Measurements from ENCODE around the gene NHLH2.

Gene NHLH2

DNA sequence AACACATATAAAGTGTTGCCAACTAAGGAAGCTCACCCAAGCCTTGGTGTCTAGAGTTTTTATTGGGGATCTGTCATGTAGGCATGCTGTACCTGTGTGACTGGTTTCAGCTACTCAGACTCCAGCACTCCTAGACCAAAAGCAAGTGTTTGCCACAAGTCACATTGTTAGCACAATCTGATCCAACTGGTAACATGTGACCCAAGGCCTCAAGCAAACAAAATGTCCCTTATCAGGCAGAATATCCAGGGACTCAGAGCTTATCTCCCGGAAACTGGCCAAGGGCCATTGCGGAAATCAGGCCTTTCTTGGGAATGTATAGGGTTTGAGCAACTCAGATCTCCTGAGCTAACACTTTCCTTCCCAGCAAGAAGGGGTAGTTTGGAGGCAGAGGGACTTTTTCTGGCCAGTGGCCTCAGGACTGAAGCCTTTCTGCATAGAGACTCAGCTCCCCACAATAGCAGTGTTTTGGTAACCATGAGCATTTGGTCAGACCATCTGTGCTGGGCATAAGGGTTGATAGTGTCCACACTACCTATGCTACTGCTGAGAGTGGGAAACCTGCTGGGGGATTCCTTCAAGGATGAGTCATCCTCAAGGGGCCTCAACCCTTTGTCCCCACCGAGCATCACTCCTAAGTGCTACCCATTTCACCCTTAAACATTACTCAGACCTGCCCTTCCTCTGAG lies 29.6 kb downstream of the NHLH2 start:
- no peak for DNase-seq
- in situ Hi-C loops (cut with MboI; ENCODE audit: low pct_unique_long_range_greater_than_20kb, low sequenced_read_pairs) = loop anchor here (25.0 kb wide), 1 partner anchor 176 kb away; the partner anchor contains the start of gene SLC22A15

DNA sequence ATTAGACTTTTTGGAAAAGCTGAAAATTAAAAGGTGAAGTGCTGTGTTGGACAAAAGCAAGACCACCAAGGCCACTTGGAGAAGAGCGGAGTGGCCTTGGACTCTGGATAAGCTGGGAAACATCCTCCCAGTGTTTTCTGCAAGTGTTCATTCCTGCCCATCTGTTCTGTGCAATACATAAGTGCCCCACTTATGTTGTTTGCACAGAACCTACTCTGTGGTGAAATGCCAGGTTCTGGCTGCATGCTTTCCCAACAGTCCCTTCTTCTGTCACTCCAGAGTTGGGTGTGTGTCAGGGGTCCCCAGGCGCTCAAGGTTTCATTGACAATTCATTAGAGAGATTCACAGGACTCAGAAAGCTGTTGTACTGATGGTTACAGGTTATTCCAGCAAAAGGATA lies 30.3 kb downstream of the NHLH2 start:
- DNase-seq = no peak
- in situ Hi-C loops (cut with MboI; ENCODE audit: low pct_unique_long_range_greater_than_20kb, low sequenced_read_pairs) = loop anchor here (25.0 kb wide), 1 partner anchor 177 kb away; the partner anchor contains the start of gene SLC22A15

DNA sequence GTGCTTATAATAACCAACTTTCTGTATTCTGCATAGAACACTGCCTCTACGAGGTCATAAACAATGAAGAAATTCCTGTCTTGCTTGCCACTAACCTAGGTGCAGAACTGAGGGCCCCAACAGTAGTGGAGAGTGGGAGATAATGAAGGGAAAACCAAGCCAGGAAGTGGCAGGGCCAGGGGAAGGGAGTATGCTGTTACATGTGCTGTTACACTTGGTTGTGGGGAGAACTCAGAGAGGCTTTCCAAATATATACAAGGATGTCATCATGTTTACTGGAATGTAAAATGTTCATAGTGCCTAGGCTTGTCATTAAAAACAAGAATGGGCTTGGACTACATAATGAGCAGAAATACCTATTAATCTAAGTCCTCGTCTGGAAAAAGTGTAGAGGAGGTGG lies 31.1 kb downstream of the NHLH2 start:
- no peak for DNase-seq
- in situ Hi-C loops (cut with MboI; ENCODE audit: low pct_unique_long_range_greater_than_20kb, low sequenced_read_pairs) = loop anchor here (25.0 kb wide), 1 partner anchor 177 kb away; the partner anchor contains the start of gene SLC22A15

DNA sequence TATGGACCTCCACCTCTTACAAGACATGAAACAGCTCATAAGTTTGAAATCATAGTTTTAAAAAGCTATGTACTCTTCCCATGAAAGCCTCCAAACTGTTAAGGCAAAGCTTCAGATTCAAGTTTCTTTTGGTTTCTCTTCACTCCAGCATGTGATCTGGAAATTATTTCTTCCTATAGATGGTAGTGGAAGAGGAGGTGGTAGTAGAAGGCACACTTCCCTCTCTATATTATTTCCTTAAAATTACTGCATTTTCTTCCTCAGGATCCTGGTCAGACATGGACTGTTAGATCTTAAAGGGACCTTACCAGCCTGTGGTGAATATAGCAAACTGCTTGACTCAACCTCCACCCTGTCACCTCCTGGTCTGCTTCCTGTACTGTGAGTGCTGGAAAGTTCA lies 31.9 kb downstream of the NHLH2 start:
- in situ Hi-C loops (cut with MboI; ENCODE audit: low pct_unique_long_range_greater_than_20kb, low sequenced_read_pairs) = loop anchor here (25.0 kb wide), 1 partner anchor 178 kb away; the partner anchor contains the start of gene SLC22A15
- DNase-seq = no peak

DNA sequence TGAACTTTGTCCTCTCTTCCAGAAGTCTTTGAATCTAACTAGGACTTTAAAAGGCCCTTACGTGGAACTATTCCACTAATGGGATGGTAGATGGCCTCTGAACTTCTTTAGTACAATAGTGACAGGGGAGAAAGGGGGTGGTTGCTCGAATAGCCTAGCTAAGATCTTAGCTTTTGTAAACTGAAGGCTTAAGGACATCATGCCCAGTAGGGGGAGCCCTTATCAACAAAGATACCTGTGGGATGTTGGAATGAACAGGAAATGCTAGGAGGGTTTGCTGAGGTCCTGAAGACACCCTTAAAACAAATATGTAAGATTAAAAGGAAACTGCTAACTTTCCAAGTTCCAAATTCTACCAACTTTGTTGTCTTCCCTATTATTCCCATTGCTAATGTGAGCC lies 33.2 kb downstream of the NHLH2 start:
- in situ Hi-C loops (cut with MboI; ENCODE audit: low pct_unique_long_range_greater_than_20kb, low sequenced_read_pairs) = loop anchor here (25.0 kb wide), 1 partner anchor 180 kb away; the partner anchor contains the start of gene SLC22A15
- DNase-seq = peak; percentile 73

DNA sequence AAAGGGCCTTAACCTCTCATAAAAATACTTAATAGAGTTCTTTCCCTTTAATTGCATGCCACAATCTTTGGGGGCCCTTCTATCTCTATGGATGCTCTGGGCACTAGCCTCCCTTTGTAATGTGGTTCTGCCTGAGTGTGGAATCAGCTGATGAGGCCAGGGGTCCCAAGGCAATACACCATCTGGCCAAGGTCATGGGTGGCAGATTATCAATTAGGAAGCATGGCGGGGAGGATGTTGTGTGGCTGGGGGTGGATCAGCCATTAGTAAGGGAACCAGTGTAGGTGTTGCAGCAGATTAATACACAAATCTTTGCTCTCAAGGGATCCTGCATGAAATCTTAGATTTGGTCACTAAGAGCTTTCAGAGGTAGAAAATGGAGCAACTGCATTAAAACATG lies 35.3 kb downstream of the NHLH2 start:
- in situ Hi-C loops (cut with MboI; ENCODE audit: low pct_unique_long_range_greater_than_20kb, low sequenced_read_pairs) = loop anchor here (25.0 kb wide), 1 partner anchor 182 kb away; the partner anchor contains the start of gene SLC22A15
- no peak for DNase-seq

DNA sequence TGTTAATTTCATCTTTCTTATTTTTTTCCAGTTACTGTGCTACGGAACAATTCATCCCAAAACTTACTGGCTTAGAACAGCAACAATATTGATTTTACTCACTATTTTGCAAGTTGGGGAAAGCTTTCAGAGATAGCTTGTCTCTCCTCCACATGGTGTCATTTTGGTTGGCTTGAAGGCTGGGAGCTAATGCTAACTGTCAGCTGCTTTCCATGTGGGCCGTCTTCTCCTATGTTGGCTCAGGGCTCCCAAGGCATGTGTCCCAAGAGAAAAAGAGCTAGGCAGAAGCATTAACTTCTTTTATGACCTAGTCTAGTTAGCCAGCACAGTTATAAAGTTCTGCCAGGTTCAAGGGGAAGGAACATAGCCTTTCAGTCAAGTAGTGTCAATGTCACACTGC lies 38.5 kb downstream of the NHLH2 start:
- no peak for DNase-seq
- in situ Hi-C loops (cut with MboI; ENCODE audit: low pct_unique_long_range_greater_than_20kb, low sequenced_read_pairs) = loop anchor here (25.0 kb wide), 1 partner anchor 185 kb away; the partner anchor contains the start of gene SLC22A15

DNA sequence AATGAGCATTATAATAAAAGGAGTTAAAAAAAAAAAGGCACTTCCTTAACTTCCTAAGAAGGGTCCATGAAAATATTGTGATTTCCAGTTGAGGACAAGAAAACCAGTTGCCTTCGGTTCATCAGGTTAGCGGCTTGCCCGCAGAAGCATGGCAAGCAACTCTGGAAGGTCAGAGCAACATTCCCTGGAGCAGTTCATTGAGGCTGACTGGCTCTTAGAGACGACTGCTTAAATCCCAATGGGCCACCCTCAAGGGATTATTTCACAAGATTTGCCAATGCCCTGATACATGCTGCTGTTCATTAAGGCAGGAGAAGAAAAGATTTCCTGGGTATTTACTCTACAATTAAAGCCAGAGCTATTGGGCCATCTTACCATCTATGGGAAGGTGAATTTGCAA lies 43.4 kb downstream of the NHLH2 start:
- in situ Hi-C loops (cut with MboI; ENCODE audit: low pct_unique_long_range_greater_than_20kb, low sequenced_read_pairs) = no loop called here
- DNase-seq = no peak

DNA sequence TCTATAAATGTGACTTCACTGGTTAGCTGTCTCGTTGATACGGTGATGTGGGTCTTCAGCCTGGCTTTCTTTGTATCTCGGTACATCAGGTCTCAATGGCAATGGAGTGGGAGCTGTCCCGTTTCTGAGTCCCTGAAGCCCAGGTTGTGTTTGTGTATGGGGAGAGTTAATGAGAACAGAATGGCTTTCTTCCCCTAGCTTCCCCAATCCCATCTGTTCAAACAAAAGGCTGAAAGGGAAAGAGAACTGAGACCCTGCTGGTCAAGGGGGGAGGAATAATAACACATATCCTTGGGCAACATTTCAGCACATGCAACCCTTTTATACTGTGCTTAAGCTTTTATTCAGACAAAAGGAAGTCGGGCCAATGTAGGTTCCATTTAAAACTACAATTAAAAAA lies 44.0 kb downstream of the NHLH2 start:
- in situ Hi-C loops (cut with MboI; ENCODE audit: low pct_unique_long_range_greater_than_20kb, low sequenced_read_pairs) = no loop called here
- DNase-seq = no peak

DNA sequence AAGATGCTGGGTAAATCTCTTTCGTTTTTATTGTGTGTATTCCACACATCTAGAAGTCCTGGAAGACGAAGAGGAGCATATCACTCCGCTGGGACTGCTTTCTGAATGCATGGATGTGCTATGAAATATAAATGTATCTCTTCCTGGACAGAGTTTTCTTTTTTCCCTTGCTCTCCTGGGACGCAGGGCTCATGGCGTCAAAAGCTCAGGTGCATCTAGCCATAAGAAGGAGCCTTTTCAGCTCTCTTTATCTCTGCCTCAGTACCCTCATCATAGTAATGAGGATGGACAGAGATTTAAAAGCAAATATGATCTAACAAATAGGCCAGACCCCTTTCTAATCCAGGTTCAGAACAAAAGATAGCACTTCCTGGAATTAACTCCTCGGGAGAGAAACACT lies 44.9 kb downstream of the NHLH2 start:
- in situ Hi-C loops (cut with MboI; ENCODE audit: low pct_unique_long_range_greater_than_20kb, low sequenced_read_pairs) = no loop called here
- DNase-seq = no peak

DNA sequence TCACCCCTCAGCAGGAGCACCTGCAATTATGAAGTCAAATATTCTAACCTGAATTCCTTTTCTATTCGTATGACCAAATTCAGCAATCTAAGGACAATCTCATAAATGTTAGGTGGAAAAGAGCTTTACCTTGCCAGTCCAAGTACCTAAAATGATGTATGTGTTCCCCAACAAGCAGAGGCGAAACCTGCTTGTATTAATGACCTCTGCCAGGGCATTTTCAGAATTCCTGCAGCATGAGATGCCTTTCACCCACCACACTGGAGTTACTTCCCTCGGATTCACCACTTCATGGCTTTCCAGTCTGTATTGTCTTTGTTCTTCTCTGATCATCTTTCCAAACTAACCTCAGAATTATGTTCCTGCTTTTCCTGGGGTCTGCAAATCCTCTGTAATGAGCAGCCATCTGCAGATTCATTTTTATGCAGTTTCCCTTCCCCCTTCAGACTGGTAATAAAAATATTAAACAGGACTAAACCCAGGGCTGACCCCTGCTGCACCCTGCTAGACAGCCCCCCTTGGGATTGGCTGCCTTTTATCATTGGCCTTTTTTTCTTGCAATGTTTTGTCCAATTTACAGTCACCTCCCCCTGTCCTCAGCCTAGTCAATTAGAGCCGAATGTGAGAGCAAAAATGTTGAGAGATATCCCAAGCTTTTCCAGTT lies 45.8 kb downstream of the NHLH2 start:
- in situ Hi-C loops (cut with MboI; ENCODE audit: low pct_unique_long_range_greater_than_20kb, low sequenced_read_pairs) = no loop called here
- no peak for DNase-seq

DNA sequence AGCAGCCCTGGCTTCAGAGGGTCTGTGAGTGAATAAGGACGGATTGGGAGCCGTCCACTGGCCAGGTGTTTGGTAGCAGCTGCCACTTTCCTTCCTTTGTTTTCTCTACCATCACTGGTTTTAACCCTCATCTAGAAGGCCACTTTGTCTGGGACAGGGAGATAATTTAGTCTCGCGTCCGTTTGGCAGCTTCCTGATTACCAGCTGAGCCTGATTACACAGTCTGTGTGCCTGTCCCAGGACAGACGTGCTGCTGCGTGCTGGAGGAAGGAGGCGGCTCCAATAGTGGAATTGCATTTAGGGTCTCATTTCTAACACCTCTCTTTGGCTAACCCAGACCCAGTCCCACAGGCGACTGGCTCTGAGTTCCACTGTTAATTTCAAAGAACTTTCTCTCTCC lies 47.8 kb downstream of the NHLH2 start:
- in situ Hi-C loops (cut with MboI; ENCODE audit: low pct_unique_long_range_greater_than_20kb, low sequenced_read_pairs) = no loop called here

DNA sequence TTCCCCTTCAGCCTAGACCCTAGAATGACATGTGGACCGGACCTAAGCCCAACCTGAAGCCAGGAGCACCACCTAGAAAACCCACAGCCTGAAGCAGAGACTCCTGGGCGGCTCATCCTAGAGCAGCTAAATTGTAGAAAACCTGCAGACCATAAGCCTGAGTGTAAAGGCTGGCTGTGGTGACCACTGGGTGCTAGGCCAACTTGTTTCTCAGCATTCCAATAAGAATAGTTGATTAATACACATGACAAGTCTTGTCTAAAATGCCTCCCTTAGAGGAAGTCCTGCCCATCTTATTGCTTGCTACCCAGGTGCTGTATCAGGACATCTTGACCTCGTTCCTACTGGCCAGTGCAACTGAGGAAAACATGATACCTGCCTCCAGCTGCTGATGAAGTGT lies 49.1 kb downstream of the NHLH2 start:
- in situ Hi-C loops (cut with MboI; ENCODE audit: low pct_unique_long_range_greater_than_20kb, low sequenced_read_pairs) = no loop called here
- no peak for DNase-seq

More for the DNA sequence above, 47.8 kb downstream of the NHLH2 start:
- DNase-seq = no peak

DNA sequence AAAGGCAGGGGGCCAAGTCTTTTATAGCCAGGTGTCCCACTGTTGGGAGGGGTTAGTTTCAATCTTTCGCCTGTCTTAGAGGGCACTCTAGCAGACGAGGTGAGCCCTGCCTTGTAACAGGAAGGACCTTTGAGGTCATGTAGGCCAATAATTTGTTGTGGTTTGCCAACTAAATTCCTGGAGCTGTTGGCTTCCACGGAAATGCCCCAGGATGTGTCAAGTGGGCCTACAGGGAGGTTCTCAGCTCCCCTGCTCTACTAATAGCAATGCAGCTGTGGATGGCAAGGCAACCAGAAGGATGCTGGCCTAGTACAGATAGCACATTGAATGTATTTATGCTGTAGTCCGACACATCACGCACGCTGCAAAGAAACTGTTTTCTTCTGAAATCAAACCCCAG lies 50.1 kb downstream of the NHLH2 start:
- in situ Hi-C loops (cut with MboI; ENCODE audit: low pct_unique_long_range_greater_than_20kb, low sequenced_read_pairs) = no loop called here
- DNase-seq = no peak

DNA sequence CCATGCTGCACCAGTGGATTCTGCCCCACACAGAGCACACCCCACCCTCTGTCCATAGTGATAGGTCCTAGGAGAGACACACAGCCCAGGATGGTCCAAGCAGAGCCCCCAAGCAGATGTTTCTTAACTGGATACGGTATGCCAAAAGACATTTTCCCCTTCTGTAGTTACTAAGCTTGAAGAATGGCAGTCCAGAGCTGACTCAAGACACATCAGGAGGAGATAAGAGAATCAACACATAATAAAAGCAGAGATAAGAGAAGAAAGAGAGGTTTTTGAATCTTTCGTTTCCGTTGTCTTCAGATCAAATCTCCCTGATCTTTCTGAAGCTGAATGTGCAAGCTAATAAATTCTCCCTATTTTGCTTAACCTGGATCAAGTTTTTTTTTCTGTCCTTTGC lies 50.6 kb downstream of the NHLH2 start:
- DNase-seq = no peak
- in situ Hi-C loops (cut with MboI; ENCODE audit: low pct_unique_long_range_greater_than_20kb, low sequenced_read_pairs) = no loop called here

Measured in KBM-7 (cell line).